ENCODE results near the gene TTC3.

The TTC3 gene

GRCh38 chr21:37204580-37204979, 131.5 kb downstream of the TTC3 start:
- Histone ChIP-seq H3K27me3 (ENCODE audit: insufficient read depth, low read length, poor library complexity, severe bottlenecking) (no peaks in the 10 kb centered on the region), H3K79me2 (ENCODE audit: insufficient read depth, low read length) (no peaks in the 10 kb centered on the region), H3K9me2 (replicated peaks; ENCODE audit: low read depth, low read length) (no peaks in the 10 kb centered on the region), H2AFZ (ENCODE audit: low read length) (no peak overlapping the region), H3K4me2 (ENCODE audit: low read depth, low read length, poor library complexity, severe bottlenecking) (no peak overlapping the region), H3K4me1 (ENCODE audit: insufficient read depth, low read length, poor library complexity, severe bottlenecking) (no peaks in the 10 kb centered on the region), H3K36me3 (ENCODE audit: insufficient read depth, low read length) (peaks cover 38% of the 10 kb centered on the region; the same call in 1 of the 2 replicates), H3K9me3 (ENCODE audit: insufficient read depth, low read depth, low read length) (no peaks in the 10 kb centered on the region), H3K9ac (ENCODE audit: low read depth, low read length, poor library complexity, severe bottlenecking) (no peak overlapping the region), H4K20me1 (ENCODE audit: insufficient read depth, low read length, poor library complexity, severe bottlenecking) (no peaks in the 10 kb centered on the region), H3F3A (ENCODE audit: low read depth) (no peaks in the 10 kb centered on the region), H3K4me3 (ENCODE audit: low read length, poor library complexity, severe bottlenecking) (no peak overlapping the region)
- TF ChIP-seq EZH2phosphoT487 (IDR thresholded peaks at IDR 0.05; ENCODE audit: borderline replicate concordance): no peak
- TF ChIP-seq, protein P1, sequence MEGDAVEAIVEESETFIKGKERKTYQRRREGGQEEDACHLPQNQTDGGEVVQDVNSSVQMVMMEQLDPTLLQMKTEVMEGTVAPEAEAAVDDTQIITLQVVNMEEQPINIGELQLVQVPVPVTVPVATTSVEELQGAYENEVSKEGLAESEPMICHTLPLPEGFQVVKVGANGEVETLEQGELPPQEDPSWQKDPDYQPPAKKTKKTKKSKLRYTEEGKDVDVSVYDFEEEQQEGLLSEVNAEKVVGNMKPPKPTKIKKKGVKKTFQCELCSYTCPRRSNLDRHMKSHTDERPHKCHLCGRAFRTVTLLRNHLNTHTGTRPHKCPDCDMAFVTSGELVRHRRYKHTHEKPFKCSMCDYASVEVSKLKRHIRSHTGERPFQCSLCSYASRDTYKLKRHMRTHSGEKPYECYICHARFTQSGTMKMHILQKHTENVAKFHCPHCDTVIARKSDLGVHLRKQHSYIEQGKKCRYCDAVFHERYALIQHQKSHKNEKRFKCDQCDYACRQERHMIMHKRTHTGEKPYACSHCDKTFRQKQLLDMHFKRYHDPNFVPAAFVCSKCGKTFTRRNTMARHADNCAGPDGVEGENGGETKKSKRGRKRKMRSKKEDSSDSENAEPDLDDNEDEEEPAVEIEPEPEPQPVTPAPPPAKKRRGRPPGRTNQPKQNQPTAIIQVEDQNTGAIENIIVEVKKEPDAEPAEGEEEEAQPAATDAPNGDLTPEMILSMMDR (conservative IDR thresholded peaks at IDR 0.05; ENCODE audit: low read length): no peak

DNA sequence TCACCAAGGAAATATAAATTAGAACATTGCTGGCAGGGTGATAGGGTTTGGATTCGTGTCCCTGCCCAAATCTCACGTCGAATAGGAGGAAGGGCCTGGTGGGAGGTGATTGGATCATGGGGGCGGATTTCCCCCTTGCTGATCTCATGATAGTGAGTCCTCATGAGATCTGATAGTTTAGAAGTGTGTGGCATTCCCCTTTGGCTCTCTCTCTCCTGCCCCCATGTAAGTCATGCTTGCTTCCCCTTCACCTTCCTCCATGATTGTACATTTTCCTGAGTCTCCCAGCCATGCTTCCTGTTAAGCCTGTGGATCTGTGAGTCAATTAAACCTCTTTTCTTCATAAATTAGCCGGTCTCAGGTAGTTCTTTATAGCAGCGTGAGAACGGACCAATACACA, 133.4 kb downstream of the TTC3 start:
- H3K4me1 ChIP-seq (ENCODE audit: insufficient read depth, low read length, poor library complexity, severe bottlenecking): no peaks in the 10 kb centered on the region
- no peak overlapping the region for H3K4me2 ChIP-seq (ENCODE audit: low read depth, low read length, poor library complexity, severe bottlenecking)
- no peak overlapping the region for H3K4me3 ChIP-seq (ENCODE audit: low read length, poor library complexity, severe bottlenecking)
- no peaks in the 10 kb centered on the region for H4K20me1 ChIP-seq (ENCODE audit: insufficient read depth, low read length, poor library complexity, severe bottlenecking)
- H3K9ac ChIP-seq (ENCODE audit: low read depth, low read length, poor library complexity, severe bottlenecking): no peak overlapping the region
- peaks cover 5% of the 10 kb centered on the region; the same call in 1 of the 2 replicates for H3K9me3 ChIP-seq (ENCODE audit: insufficient read depth, low read depth, low read length)
- H3F3A ChIP-seq (ENCODE audit: low read depth): no peaks in the 10 kb centered on the region; the same call in 1 of the 2 replicates
- no peak overlapping the region for H2AFZ ChIP-seq (ENCODE audit: low read length)
- no peaks in the 10 kb centered on the region for H3K27me3 ChIP-seq (ENCODE audit: insufficient read depth, low read length, poor library complexity, severe bottlenecking)
- TF ChIP-seq EZH2phosphoT487 (IDR thresholded peaks at IDR 0.05; ENCODE audit: borderline replicate concordance): no peak
- TF ChIP-seq, protein P1 (conservative IDR thresholded peaks at IDR 0.05; ENCODE audit: low read length): no peak
- H3K36me3 ChIP-seq (ENCODE audit: insufficient read depth, low read length): peaks cover 18% of the 10 kb centered on the region; the same call in 1 of the 2 replicates
- no peaks in the 10 kb centered on the region for H3K79me2 ChIP-seq (ENCODE audit: insufficient read depth, low read length)
- H3K9me2 ChIP-seq (replicated peaks; ENCODE audit: low read depth, low read length): no peaks in the 10 kb centered on the region

- no peak overlapping the region for H3K4me2 ChIP-seq (ENCODE audit: low read depth, low read length, poor library complexity, severe bottlenecking)
- peaks cover 7% of the 10 kb centered on the region for H3K9me3 ChIP-seq (ENCODE audit: insufficient read depth, low read depth, low read length)
- no peak overlapping the region for H2AFZ ChIP-seq (ENCODE audit: low read length)
These were observed 134.5 kb downstream of the TTC3 start for GRCh38 chr21:37207441-37208009.

More at GRCh38 chr21:37207441-37208009, 134.5 kb downstream of the TTC3 start:
- Histone ChIP-seq H3K9me2 (replicated peaks; ENCODE audit: low read depth, low read length) (no peaks in the 10 kb centered on the region), H3K4me1 (ENCODE audit: insufficient read depth, low read length, poor library complexity, severe bottlenecking) (no peaks in the 10 kb centered on the region), H3K36me3 (ENCODE audit: insufficient read depth, low read length) (peaks cover 8% of the 10 kb centered on the region; the same call in 1 of the 2 replicates), H3K4me3 (ENCODE audit: low read length, poor library complexity, severe bottlenecking) (no peak overlapping the region), H3K9ac (ENCODE audit: low read depth, low read length, poor library complexity, severe bottlenecking) (no peak overlapping the region), H3F3A (ENCODE audit: low read depth) (no peaks in the 10 kb centered on the region; the same call in 1 of the 2 replicates), H3K79me2 (ENCODE audit: insufficient read depth, low read length) (no peaks in the 10 kb centered on the region), H3K27me3 (ENCODE audit: insufficient read depth, low read length, poor library complexity, severe bottlenecking) (no peaks in the 10 kb centered on the region), H4K20me1 (ENCODE audit: insufficient read depth, low read length, poor library complexity, severe bottlenecking) (no peaks in the 10 kb centered on the region)
- TF ChIP-seq, protein P1 (conservative IDR thresholded peaks at IDR 0.05; ENCODE audit: low read length): no peak
- TF ChIP-seq EZH2phosphoT487 (IDR thresholded peaks at IDR 0.05; ENCODE audit: borderline replicate concordance): no peak
